ENCODE results near the gene COL20A1. TPM values are rescaled to one million over a fixed set of nuclear protein-coding genes. Genes with fewer than 3 reads are reported as not detected.
"Not testable (repeated sequence)": the region's sequence is repeated elsewhere in the genome, so short reads cannot be mapped to it uniquely, and the experiment has no call there.

The COL20A1 gene
- total RNA-seq, 4 donors from 2014 or later = not detected

- DNase-seq (ENCODE audit: low spot score in 2 of 2) = no peak
- 72 to 84% methylated on average over 19 to 25 of the region's 25 CpGs for whole genome bisulfite sequencing, 2 donors
- no peak overlapping the region for H3K4me3 ChIP-seq (ENCODE audit: low read depth, poor library complexity, severe bottlenecking)
- TF ChIP-seq POLR2A (IDR thresholded peaks at IDR 0.05) = no peak
- no peak for TF ChIP-seq CTCF (IDR thresholded peaks at IDR 0.05)
- intact Hi-C loops (cut with DNase I; ENCODE audit: low total_unique reads) = no loop called here
Measured at GRCh38 chr20:63248835-63249591, 44.0 kb upstream of the COL20A1 start.

GRCh38 chr20:63249891-63250290, 43.1 kb upstream of the COL20A1 start:
- DNase-seq (ENCODE audit: low spot score in 2 of 2) = no peak
- intact Hi-C loops (cut with DNase I; ENCODE audit: low total_unique reads) = no loop called here
- no peak for TF ChIP-seq POLR2A (IDR thresholded peaks at IDR 0.05)
- TF ChIP-seq CTCF (IDR thresholded peaks at IDR 0.05) = no peak
- WGBS, 2 donors = 85 to 95% methylated on average over 14 to 15 of the region's 15 CpGs
- no peak overlapping the region for H3K4me3 ChIP-seq (ENCODE audit: low read depth, poor library complexity, severe bottlenecking)

- H3K4me3 ChIP-seq (ENCODE audit: low read depth, poor library complexity, severe bottlenecking); DNase-seq (ENCODE audit: low spot score in 2 of 2); intact Hi-C loops (cut with DNase I; ENCODE audit: low total_unique reads): not testable (repeated sequence)
- WGBS, 2 donors = 33 to 37% methylated on average over 13 to 14 of the region's 14 CpGs
Measured at GRCh38 chr20:63251350-63251749, 41.6 kb upstream of the COL20A1 start.

- H3K4me3 ChIP-seq (ENCODE audit: low read depth, poor library complexity, severe bottlenecking) = no peak overlapping the region
- intact Hi-C loops (cut with DNase I; ENCODE audit: low total_unique reads) = no loop called here
- no peak for DNase-seq (ENCODE audit: low spot score in 2 of 2)
- TF ChIP-seq CTCF (IDR thresholded peaks at IDR 0.05) (no peak), POLR2A (IDR thresholded peaks at IDR 0.05) (no peak)
- WGBS, 2 donors = 73 to 84% methylated on average over 8 of the region's 8 CpGs
Measured at GRCh38 chr20:63252284-63252711, 40.7 kb upstream of the COL20A1 start.

- WGBS, 2 donors = 31 to 34% methylated on average over 10 to 16 of the region's 16 CpGs
- no peak for DNase-seq (ENCODE audit: low spot score in 2 of 2)
- H3K4me3 ChIP-seq (ENCODE audit: low read depth, poor library complexity, severe bottlenecking) = no peak overlapping the region
- intact Hi-C loops (cut with DNase I; ENCODE audit: low total_unique reads) = no loop called here
- TF ChIP-seq POLR2A (IDR thresholded peaks at IDR 0.05) (no peak), CTCF (IDR thresholded peaks at IDR 0.05) (no peak)
Measured at GRCh38 chr20:63253065-63253437, 39.9 kb upstream of the COL20A1 start.

GRCh38 chr20:63253438-63254231, 39.4 kb upstream of the COL20A1 start:
- no peak for DNase-seq (ENCODE audit: low spot score in 2 of 2)
- WGBS, 2 donors = 1 to 7% methylated on average over 11 to 23 of the region's 89 CpGs
- no peak overlapping the region for H3K4me3 ChIP-seq (ENCODE audit: low read depth, poor library complexity, severe bottlenecking)
- no peak for TF ChIP-seq POLR2A (IDR thresholded peaks at IDR 0.05)
- intact Hi-C loops (cut with DNase I; ENCODE audit: low total_unique reads) = no loop called here
